DND-41 (cell line): ENCODE measurements around the gene PTPRD.

Experiments used
- EZH2 ChIP-seq: IDR thresholded peaks from 3 replicates; pipeline ENCODE4 v1.6.1; 2012; ENCODE audit warnings: borderline replicate concordance, low read depth, mild to moderate bottlenecking, moderate library complexity, low read length, inconsistent platforms; ENCODE audit not compliant: severe bottlenecking
- TF ChIP-seq, protein P1 (sequence below): IDR thresholded peaks from 2 replicates; pipeline ENCODE4 v1.5.1; 2012; ENCODE audit warnings: borderline replicate concordance, low read length, moderate library complexity, mild to moderate bottlenecking; ENCODE audit not compliant: poor library complexity, severe bottlenecking; ENCODE audit errors: extremely low read depth

DNA sequence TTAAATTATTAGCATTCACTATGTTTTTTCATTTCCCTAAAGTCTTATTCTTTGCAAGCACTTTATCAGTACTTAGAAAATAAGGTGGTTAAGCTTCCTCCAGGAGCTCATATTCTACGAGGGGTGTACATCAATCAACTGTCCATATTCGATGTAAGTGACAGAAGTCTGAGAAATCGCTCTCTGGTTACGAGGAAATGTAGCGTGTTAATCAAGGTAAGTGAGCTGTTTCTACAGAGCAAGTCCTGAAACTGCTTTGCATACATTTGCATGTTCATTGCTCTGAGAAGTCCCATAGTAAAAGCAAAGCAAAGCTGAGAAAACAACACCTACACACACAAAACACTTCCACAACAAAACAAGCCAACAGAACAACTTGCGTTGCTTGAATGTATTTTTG is 1919.3 kb downstream of the PTPRD start:
- TF ChIP-seq, protein P1, sequence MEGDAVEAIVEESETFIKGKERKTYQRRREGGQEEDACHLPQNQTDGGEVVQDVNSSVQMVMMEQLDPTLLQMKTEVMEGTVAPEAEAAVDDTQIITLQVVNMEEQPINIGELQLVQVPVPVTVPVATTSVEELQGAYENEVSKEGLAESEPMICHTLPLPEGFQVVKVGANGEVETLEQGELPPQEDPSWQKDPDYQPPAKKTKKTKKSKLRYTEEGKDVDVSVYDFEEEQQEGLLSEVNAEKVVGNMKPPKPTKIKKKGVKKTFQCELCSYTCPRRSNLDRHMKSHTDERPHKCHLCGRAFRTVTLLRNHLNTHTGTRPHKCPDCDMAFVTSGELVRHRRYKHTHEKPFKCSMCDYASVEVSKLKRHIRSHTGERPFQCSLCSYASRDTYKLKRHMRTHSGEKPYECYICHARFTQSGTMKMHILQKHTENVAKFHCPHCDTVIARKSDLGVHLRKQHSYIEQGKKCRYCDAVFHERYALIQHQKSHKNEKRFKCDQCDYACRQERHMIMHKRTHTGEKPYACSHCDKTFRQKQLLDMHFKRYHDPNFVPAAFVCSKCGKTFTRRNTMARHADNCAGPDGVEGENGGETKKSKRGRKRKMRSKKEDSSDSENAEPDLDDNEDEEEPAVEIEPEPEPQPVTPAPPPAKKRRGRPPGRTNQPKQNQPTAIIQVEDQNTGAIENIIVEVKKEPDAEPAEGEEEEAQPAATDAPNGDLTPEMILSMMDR = no peak
- TF ChIP-seq EZH2 = no peak
